NB4 (cell line): Measurements from ENCODE around the gene CAMK1G.

Source experiments
- CTCF ChIP-seq: IDR thresholded peaks from one replicate; pipeline ENCODE4 v1.5.1; 2012; ENCODE audit warnings: low read depth, low read length
- MAX ChIP-seq: IDR thresholded peaks from 2 replicates; pipeline ENCODE4 v1.6.1; 2011; ENCODE audit warnings: low read depth, low read length

- no peak for TF ChIP-seq CTCF
- no peak for TF ChIP-seq MAX
Measured at GRCh38 chr1:209629621-209630382, 46.3 kb downstream of the CAMK1G start.
